OCI-LY1 (cell line): ENCODE results near the gene CRYL1.

ENCODE experiments used
- EZH2 ChIP-seq: fragments of 200-600 bp; sonication (generic), shearing (Covaris generic); IDR thresholded peaks from 2 replicates; pipeline ENCODE4 v1.8.0; 2017; ENCODE audit warnings: borderline replicate concordance, mixed run types, mild to moderate bottlenecking, antibody characterized with exemption, low read length, moderate library complexity, mixed read lengths
- TF ChIP-seq, protein P1 (sequence below): fragments of 200-600 bp; sonication (generic), shearing (Covaris generic); IDR thresholded peaks from 2 replicates; pipeline ENCODE4 v1.5.1; 2017; ENCODE audit warnings: mild to moderate bottlenecking, antibody characterized with exemption, low read length, moderate library complexity, mixed read lengths

DNA sequence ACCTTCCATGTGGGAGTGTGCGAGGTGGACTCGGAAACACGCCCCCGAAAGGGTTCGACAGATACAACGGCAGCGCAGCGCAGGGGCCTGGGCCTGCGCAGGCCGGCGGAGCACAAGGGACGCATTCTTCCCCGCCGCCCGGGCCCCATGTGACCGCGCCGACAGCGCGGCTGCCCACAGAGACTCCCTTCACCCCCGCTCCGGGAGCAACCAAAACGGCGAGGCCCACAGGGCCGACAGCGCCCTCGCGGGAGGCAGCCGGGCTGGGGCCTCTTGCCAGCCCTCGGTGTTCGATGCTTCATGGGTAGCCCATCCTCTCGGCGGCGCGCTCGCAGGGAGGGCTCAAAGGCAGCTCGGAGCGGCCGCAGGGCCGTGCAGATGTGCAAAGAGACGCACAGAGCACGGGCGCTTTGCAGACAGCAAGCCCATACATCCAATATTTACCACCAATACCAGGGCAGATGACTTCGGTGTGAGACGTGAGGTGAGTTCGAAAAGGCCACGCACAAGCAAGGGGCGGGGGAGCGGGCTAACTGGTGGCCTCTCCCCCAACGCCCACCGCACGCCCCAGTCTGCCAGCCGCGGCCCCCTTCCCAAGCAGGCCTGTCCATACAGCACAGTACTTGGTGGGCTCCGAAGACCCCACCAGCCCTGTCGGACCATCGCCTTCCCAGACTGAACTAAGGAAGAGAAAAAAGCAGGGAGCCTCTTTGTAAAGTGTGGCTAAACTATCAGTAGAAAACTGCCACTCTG is 89.9 kb downstream of the CRYL1 start:
- TF ChIP-seq, protein P1, sequence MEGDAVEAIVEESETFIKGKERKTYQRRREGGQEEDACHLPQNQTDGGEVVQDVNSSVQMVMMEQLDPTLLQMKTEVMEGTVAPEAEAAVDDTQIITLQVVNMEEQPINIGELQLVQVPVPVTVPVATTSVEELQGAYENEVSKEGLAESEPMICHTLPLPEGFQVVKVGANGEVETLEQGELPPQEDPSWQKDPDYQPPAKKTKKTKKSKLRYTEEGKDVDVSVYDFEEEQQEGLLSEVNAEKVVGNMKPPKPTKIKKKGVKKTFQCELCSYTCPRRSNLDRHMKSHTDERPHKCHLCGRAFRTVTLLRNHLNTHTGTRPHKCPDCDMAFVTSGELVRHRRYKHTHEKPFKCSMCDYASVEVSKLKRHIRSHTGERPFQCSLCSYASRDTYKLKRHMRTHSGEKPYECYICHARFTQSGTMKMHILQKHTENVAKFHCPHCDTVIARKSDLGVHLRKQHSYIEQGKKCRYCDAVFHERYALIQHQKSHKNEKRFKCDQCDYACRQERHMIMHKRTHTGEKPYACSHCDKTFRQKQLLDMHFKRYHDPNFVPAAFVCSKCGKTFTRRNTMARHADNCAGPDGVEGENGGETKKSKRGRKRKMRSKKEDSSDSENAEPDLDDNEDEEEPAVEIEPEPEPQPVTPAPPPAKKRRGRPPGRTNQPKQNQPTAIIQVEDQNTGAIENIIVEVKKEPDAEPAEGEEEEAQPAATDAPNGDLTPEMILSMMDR: no peak
- TF ChIP-seq EZH2: no peak
